Measurements from ENCODE around the gene SMC5.
"Not testable (repeated sequence)": the region's sequence is repeated elsewhere in the genome, so short reads cannot be mapped to it uniquely, and the experiment has no call there.

Gene SMC5

DNA sequence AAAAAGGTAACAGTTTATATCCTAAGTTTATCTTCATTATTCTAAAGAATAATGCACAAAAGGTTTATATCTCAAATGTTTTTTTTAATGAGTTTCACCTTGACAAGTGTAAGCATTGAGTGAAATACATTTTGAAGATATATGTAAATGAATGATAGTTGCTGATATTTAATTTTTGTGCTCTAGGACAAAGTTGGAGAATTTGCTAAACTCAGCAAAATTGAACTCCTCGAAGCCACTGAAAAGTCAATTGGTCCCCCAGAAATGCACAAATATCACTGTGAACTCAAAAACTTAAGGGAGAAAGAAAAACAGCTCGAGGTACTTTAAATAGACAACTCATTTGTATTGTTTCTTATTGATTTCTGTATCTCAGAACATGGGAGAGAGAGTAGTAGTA lies 19.5 kb downstream of the SMC5 start:
- DNase-seq, result no peak

DNA sequence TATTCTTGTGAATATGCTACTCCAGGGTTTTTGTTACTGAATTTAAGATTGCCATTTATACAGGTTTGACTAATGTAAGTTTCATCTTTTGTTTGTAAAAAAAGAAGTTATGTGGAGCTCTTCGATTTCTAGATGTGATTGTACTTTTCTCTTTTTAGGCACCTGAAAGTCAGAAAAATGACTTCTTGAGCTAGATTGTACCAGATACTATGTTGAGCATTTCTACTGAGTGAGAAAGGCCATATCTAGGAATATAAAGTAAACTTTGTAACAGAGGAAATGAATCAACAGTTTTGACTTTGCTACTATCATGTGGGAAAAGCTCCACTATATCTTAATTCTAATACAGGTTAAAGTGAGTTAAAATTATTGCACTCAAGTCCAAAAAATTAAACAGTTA lies 25.1 kb downstream of the SMC5 start:
- DNase-seq, result no peak

DNA sequence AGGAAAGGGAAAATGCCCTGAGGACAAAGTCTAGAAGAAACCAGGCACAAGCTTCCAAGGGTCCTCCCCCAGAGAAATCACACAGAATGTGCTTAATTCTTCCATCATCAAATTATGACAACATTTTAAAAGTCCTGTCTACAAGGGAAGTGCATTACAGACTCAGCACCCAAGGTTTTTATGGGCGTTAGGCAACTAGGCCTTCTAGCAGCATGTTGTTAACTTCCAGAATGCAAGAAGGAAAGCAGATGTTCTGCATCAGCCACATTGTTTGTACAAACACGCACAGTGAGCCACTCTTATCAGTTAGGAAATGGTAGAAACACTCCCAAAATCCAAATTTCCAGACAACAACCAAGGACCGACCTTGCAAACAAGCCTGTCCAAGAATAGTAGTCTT lies 26.5 kb downstream of the SMC5 start:
- DNase-seq, result no peak

DNA sequence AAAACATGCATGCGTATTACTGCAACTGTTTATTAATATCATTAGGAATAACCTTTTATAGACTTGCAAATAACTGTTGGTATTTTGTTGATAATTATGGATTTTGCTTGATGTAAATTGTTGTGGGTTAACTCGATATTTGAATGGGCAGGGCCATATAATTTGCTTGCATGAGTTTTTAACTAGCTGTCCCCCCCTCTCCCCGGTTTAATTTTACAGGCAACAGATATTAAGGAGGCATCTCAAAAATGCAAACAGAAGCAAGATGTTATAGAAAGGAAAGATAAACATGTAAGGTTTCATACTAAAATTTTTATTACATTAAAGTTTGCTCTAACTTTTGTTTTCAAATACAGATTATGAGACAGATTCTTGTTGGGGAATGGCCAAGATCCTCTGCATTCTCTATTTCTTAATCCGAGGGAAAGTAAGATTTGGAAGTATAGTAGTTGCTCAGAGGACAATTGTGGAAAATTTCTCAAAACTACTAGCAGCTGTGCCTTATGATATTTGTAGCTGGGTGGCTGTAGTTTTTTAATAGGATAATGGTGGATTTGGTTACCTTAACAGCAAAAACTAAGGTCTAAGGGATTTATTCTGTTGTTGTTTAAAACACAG lies 27.3 kb downstream of the SMC5 start:
- no peak for DNase-seq

DNA sequence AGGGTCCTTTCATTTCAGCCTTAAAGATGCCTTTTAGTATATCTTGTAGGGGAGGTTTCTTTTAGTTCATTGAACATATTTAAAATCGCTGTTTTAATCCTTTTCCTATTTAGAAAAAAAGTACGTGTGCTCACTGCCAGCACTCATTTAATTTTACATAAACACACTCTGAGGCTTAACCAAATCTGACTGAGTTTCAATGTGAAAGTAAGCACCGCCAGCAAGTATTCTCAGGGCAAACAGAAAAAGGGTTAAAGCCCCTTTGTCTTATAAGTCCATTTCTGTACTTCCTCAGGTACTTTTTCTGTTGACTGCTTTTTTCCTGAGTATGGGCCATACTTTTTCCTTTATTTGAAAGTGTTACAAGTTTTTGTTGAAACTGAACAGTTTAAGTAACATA lies 31.8 kb downstream of the SMC5 start:
- no peak for DNase-seq

DNA sequence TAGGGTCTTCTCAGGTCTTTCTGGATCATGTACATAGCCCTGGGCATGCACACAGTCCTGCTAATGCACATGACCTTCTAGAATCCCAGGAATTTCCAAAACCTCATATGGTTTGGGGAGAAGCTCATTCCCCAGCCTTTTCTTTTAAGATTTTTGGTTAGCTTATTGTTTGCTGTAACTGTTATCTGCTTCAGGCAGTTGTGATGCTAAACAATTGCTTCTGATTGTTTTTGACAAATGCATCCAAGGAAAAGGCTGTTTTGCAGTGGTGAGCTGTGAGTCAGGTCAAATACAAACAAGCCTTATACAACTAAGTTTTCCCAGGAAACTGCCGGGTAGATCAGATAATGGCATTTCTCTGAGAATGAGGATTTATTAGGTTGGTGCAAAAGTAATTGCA lies 32.7 kb downstream of the SMC5 start:
- no peak for DNase-seq

DNA sequence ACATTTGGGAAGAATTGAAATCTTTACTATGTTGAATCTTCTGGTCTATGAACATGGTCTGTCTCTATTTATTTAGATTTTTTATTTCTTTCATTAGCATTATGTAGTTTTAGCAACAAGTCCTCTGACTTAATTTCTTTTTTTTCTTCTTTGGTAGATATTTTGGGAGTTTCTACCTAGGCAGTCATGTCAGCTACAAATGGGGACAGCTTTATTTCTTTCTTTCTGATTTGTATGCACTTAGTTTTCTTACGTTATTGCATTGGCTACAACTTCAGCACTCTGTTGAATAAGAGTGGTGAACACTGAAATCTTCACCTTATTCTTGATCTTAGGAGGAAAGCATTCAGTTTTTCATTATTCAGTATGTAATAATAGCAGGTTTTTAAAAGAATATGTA lies 33.5 kb downstream of the SMC5 start:
- DNase-seq, result no peak

DNA sequence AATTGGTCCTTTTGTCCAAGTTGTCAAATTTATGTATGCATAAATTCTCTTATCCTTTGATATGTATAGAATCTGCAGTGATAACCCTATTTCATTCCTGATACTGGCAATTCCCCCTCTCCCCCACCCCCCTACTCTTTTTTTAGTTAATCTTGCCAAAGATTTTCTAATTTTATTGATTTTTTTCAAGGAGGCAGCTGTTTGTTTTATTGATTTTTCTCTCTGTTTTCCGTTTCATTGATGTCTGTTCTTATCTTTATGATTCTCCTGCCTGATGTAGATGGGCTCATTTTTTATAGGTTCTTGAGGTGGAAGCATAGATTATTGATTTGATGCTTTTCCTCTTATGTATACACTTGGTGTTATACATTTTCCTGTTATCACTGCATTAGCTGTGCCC lies 34.4 kb downstream of the SMC5 start:
- DNase-seq, result no peak

DNA sequence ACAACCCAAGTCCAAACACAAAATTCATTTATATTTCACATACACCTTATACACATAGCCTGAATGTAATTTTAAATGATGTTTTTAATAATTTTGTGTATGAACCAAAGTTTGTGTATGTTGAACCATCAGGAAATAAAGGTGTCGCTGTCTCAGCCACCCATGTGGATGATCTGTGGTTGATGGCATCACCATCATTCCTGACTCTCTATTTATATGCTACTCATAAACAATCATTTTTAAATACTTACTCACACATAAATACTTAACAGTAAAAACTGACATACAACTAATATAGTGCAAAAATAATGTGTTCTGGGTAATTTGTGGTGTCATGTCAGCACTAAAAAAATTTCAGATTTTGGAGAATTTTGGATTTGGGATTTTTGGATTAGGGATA lies 38.4 kb downstream of the SMC5 start:
- no peak for DNase-seq

DNA sequence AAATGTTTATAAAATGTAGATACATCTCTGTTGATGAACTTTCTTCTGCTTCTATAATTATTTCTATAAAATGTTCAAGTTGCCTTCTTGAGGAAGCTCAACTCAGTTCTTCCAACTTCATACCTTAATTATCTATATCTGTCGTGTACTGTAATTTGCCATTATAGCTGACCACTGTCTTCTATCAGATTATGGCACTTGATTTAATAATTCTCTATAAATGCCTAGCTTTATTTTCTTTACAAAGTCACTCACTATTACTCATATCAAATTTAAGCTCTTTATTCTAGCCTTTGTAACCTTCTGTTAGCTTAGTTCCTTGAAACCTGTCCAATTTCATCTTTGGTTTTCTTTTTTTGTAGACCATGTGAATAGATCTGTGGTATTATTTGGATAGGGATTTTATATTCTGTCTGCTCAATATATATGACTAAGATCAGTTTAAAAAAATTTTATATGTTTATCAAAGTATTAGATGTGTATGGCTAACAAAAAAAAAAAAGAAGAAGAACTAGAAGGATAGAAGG lies 39.5 kb downstream of the SMC5 start:
- DNase-seq, result no peak

DNA sequence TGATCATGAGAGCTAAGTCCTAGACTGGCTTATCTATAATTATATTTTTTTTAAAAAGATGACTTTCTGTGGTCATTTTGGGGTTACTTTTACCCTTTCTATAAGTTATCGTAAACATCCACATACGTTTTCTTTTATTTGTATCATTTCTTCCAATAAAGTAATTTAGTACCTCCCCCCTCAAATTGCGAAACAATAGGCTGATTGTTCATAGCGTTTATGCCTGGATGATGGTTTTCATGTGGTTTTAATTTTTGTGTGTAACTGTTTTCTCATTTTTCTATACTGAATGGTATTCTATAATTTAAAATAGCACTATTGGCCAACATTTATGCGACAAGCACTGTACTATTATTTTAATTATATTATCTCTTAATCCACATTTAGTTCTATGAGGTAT lies 44.5 kb downstream of the SMC5 start:
- no peak for DNase-seq

DNA sequence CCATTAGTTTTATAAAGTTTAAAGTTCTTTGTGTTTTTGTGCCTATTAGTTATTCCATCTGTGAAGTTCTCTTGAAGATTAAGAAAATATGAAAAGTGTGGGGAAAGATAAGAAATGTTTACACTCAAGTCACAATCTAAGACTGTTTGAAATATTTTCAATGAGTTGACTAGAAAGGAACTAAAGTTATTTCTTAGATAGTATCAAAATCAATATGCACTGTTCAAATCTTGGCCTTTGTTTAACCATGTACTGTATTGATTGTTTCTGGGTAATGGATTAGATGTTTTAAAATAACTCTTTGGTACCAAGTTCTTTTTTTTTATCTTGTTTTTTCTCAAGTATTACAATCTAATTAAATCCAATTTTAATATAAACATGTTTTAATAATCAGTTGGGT lies 46.0 kb downstream of the SMC5 start:
- no peak for DNase-seq

DNA sequence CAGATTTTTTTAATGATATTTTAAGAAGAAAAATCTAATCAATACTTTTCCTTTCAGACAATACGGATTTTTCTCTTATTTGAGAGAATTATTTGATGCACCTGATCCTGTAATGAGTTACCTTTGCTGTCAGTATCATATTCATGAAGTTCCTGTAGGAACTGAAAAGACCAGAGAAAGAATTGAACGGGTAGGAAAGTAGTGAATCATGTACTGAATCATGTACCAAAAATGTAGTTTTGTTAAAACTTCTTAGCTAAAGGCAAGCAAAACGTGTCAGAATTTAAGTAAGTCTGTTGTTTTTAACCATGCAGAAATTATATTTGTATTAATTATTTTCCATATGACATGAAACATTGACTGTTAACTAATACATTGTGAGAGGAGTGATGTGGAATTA lies 56.6 kb downstream of the SMC5 start:
- DNase-seq, result no peak

DNA sequence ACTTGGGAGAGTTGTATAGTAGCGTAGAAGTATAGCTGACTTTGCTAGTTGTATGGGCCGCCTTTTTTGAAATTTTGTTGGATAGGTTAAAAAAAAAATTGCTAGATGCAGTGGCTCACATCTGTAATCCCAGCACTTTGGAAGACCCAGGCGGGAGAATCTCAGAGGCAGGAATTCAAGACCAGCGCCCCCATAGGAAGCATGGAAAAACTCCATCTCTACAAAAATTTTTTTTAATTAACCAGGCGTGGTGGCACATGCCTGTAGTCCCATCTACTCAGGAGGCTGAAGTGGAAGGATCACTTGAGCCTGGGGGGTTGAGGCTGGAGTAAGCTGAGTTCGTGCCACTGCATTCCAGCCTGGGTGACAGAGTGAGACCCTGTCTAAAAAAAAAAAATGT lies 59.2 kb downstream of the SMC5 start:
- no peak for DNase-seq

DNA sequence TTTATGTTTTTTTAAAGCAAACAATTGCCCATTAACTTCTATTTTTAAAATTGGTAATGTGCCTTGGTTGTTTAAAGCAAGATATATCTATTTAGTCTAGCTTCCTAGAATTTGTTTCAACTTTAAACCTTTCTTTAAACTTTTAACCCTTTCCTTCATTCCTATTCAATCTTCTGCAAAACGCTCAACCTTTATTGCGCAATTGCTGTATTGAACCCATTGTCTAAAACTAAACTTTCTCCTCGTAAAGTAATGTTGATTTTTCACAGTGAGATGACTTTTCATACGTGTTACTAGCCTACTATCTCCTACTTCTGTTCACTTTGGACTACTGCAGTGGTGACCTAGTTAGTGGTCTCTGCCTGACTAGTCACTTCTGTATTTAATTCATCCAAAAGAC lies 63.3 kb downstream of the SMC5 start:
- no peak for DNase-seq

DNA sequence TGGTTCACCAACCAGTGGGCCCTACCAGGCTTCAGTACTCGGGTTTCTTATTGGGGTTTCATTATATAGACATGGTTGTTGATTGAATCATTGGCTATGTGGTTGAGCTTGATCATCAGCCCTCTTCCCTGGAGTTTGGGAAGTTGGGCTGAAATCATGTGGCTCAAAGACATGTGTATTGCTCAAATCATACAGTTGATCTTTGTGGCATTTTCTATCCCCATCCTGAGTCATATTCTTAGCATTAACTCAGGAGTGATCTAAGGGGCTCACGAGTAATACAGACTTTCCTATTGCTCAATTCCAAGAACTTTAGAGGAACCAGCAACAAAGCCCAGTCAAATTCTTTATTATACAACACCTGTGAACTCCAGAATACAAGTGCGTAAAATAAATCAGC lies 66.2 kb downstream of the SMC5 start:
- no peak for DNase-seq

DNA sequence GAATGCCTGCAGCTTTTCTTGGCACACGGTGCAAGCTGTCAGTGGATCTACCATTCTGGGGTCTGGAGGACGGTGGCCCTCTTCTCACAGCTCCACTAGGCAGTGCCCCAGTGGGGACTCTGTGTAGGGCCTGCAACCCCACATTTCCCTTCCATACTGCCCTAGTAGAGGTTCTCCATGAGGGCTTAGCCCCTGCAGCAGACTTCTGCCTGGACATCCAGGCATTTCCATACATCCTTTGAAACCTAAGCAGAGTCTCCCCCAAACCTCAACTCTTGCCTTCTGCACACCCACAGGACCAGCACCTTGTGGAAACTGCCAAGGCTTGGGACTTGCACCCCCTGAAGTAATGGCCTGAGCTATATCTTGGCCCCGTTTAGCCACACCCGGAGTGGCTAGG lies 69.8 kb downstream of the SMC5 start:
- not testable (repeated sequence) for DNase-seq

DNA sequence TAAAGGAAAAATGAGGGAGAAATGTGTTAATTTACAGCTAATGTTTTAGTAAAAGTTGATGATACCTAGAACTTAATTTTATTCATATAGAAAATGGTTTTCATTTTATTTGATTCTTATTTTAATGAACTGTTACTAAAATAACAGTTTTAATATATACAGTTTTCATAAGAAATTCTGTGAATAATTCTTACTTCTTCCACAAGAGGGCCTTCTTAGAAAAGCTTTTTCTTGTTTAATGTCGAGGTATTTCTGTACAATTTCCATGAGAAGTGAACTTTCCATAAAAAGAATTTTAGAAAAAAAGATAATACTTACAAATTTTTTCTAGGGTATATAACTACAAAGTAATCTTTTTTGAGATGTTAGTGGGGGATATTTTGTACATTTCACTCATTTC lies 81.8 kb downstream of the SMC5 start:
- no peak for DNase-seq

DNA sequence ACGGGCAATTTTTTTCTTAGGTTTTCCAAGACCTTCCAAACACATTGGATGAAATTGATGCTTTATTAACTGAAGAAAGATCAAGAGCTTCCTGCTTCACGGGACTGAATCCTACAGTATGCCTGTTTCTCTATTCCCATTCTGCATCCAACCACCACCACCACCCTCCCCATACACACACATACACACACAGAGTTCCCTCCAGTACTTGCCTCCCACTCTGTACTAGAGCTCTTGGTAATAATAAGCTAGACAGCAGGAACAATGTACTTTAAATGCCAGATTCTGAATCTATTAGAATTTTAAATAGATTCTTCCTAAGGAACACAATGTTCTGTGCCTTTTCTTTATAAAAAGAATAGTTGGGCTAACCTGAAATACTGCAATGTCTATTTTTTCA lies 88.3 kb downstream of the SMC5 start:
- DNase-seq, result no peak

DNA sequence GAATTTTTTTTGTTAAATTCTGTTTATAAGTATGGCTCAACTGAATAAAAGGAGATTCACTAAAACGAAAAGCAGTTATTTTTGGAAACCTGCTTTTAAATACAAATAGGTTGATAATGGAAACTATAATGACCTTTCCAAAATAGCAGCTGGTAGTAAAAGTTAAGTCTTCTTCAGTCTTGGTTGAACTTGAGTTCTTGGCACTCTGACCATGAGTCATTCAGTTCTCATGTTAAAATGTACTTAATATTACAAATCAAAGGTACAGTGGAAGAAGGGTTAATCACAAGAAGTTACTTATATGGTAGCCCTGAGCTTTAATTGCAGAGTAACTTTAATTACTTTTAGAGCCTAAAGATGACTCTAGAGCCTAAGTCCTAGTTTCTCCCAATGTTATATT lies 93.6 kb downstream of the SMC5 start:
- DNase-seq, result no peak

DNA sequence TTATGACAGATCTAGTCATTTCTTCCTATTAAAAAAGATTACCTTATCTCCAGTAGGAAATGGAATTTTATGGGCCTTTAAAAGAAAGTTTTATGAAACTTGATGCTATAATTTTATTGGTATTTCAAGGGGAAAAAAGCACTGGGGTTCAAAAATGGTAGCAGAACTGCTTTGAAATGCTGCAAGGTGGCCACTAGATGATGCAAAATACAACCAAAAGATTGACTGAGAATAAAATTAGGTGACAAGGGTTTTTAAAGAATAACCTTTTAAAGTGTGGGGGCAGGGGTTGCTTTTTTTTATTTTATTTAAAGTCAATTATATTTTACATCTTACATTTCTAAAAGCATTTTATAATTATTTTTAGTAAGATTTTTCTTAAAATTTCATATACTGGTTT lies 94.0 kb downstream of the SMC5 start:
- DNase-seq, result no peak

DNA sequence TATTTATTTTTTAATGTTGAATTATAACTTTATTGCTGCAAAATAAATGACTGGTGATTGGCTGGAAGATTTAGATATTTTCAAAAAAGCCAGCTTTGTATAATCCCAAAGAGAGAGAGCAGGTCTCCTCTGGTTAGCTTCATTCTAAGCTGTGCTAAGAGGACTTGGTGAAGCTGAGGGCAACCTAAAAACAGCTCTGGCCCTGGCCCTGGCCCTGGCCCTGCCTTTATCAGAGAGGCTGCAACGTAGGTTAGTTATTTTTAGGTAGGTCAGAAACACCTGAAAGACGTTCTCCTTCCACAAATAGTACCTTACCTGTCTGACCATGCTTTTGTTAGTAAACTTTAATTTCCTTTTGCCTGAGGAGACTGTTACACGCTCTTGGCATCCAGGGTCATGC lies 97.0 kb downstream of the SMC5 start:
- no peak for DNase-seq

DNA sequence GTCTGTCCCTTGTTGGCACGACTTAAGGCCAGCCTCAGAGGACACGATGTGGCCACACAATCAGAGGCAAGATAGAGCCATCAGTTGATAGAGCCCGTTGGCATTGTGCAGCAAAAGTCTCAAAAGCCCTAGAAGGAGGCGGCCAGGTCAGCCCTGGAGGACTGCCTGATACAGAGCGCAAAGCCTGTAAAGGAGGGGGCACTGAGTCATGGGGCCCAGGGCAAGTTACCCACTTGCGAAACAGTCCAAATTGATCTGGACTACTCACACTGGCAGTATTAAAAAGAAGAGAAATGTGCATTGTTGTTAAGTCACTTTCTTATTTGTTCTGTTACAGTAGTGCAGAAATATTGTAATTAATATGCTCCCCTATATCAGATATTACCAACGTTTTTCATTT lies 104.2 kb downstream of the SMC5 start:
- no peak for DNase-seq

DNA sequence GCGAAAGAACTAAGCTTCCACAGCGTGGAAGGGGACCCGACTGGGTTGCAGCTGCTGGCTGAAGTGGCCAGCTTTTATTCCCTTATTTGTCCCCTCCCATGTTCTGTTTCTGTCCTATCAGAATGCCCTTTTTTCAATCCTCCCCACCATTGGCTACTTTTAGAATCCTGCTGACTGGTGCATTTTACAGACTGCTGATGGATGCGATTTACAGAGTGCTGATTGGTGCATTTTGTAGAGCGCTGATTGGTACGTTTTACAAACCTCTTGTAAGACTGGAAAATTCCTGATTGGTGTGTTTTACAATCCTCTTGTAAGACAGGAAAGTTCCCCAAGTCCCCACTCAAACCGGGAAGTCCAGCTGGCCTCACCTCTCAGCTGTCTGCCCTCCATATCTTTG lies 105.0 kb downstream of the SMC5 start:
- no peak for DNase-seq

DNA sequence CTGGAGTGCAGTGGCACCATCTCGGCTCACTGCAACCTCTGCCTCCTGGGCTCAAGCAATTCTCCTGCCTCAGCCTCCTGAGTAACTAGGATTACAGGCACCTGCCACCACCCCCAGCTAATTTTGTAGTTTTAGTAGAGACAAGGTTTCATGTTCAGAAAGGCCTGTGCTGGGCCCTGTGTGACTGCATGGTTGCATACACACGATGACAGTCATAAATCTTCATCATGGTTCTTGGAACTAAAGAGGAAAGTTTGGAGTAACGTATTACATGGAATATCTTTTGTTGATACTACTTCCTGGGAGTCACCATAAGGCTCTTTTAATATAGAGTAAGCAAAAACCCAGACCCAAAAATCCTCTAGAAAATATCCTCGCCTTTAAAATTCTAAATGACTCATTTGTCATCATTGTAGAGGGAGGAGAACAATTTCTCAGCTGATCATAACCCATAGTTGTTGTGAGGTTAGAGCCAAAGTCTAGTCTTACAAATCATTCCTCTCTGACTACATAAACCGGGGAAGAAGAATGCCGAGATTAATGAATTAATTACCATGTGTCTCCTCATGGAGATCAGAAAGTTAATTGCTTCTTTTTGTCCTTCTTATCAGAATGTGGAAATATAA lies 108.6 kb downstream of the SMC5 start:
- DNase-seq, result no peak

Measured in right hindlimb (tissue), 1 donor.